ENCODE data around the gene TRPC6. TPM values are rescaled to one million over a fixed set of nuclear protein-coding genes. Genes with fewer than 3 reads are reported as not detected.

TRPC6 gene
- total RNA-seq, 1 experiment from 2014 or later = not detected

DNA sequence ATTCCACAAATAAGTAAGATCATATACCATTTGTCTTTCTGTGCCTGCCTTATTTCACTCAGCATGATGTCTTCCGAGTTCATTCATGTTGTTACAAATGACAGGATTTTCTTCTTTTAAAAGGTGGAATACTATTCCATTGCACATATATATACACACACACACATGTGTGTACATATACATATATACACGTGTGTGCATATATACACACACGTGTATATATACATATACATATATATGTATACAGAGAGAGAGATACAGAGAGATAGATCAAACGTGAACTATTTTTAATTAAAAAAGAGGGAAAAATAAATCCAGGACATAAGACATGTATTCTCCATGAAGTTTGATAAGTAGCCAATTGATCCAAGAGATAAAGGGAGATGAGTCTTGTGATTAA is 108.1 kb downstream of the TRPC6 start:
- TF ChIP-seq EZH2phosphoT487 (IDR thresholded peaks at IDR 0.05; ENCODE audit: borderline replicate concordance, low read length) = no peak
- TF ChIP-seq, protein P1, sequence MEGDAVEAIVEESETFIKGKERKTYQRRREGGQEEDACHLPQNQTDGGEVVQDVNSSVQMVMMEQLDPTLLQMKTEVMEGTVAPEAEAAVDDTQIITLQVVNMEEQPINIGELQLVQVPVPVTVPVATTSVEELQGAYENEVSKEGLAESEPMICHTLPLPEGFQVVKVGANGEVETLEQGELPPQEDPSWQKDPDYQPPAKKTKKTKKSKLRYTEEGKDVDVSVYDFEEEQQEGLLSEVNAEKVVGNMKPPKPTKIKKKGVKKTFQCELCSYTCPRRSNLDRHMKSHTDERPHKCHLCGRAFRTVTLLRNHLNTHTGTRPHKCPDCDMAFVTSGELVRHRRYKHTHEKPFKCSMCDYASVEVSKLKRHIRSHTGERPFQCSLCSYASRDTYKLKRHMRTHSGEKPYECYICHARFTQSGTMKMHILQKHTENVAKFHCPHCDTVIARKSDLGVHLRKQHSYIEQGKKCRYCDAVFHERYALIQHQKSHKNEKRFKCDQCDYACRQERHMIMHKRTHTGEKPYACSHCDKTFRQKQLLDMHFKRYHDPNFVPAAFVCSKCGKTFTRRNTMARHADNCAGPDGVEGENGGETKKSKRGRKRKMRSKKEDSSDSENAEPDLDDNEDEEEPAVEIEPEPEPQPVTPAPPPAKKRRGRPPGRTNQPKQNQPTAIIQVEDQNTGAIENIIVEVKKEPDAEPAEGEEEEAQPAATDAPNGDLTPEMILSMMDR (conservative IDR thresholded peaks at IDR 0.05; ENCODE audit: low read depth, low read length) = no peak
- no peak for TF ChIP-seq EZH2 (IDR thresholded peaks at IDR 0.05; ENCODE audit: low read length, unreplicated experiment)
- Histone ChIP-seq H3K36me3 (ENCODE audit: low read depth, low read length) (no peaks in the 10 kb centered on the region), H3F3A (ENCODE audit: low read length, unreplicated experiment) (no peaks in the 10 kb centered on the region), H3K4me1 (ENCODE audit: insufficient read depth, low read length) (no peaks in the 10 kb centered on the region), H3K4me2 (ENCODE audit: low read length) (no peak overlapping the region), H3K4me3 (ENCODE audit: low read length) (no peak overlapping the region), H3K27me3 (ENCODE audit: low read length) (no peaks in the 10 kb centered on the region), H3K27ac (ENCODE audit: low read length) (no peak overlapping the region), H3K9me3 (ENCODE audit: low read length) (no peaks in the 10 kb centered on the region), H3K79me2 (ENCODE audit: low read length) (no peaks in the 10 kb centered on the region), H2AFZ (ENCODE audit: low read length) (no peak overlapping the region), H3K9ac (ENCODE audit: low read length) (no peak overlapping the region), H4K20me1 (ENCODE audit: low read length) (no peaks in the 10 kb centered on the region), H3K9me2 (replicated peaks; ENCODE audit: low read length) (no peaks in the 10 kb centered on the region; the same call in 1 of the 2 replicates)
- no TSS peak for BruUV-seq (replicated peaks)
- ATAC-seq (no peak), DNase-seq (no peak)
- POLR2A ChIA-PET (ENCODE audit: unreplicated experiment) = no interaction called here
- intact Hi-C loops (cut with micrococcal nuclease) = loop anchor here (10.0 kb wide), 1 partner anchor 149 kb away; no protein-coding TSS in a partner anchor
- CTCF ChIA-PET = no interaction called here

DNA sequence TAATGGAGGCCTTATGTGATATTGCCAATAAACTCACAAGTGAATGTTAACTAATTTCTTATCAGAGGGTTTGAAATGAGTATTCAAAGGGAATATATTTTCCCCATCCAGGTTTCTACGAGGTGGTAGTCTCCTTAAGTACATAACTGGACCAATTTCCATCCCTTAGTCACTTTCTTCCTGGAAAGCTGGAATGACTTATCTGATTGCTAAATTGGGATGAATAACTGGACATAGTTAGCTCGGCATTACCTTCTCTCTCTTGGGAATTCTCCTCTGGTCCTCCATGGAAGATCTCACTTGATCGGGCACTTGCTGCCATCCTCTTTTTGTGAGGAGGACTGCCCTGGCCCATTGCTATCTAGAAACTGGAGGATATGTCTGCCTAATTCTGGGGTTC is 109.1 kb downstream of the TRPC6 start:
- no peaks in the 10 kb centered on the region for H3K27me3 ChIP-seq (ENCODE audit: low read length)
- no peaks in the 10 kb centered on the region for H4K20me1 ChIP-seq (ENCODE audit: low read length)
- H3K79me2 ChIP-seq (ENCODE audit: low read length) = no peaks in the 10 kb centered on the region
- H3K4me1 ChIP-seq (ENCODE audit: insufficient read depth, low read length) = no peaks in the 10 kb centered on the region
- intact Hi-C loops (cut with micrococcal nuclease) = loop anchor here (10.0 kb wide), 1 partner anchor 150 kb away; no protein-coding TSS in a partner anchor
- no peak for ATAC-seq
- no peak overlapping the region for H3K27ac ChIP-seq (ENCODE audit: low read length)
- no peak overlapping the region for H2AFZ ChIP-seq (ENCODE audit: low read length)
- CTCF ChIA-PET = no interaction called here
- no peaks in the 10 kb centered on the region for H3F3A ChIP-seq (ENCODE audit: low read length, unreplicated experiment)
- no peak overlapping the region for H3K4me3 ChIP-seq (ENCODE audit: low read length)
- H3K4me2 ChIP-seq (ENCODE audit: low read length) = no peak overlapping the region
- H3K9ac ChIP-seq (ENCODE audit: low read length) = no peak overlapping the region
- BruUV-seq (replicated peaks) = no TSS peak
- no peaks in the 10 kb centered on the region for H3K36me3 ChIP-seq (ENCODE audit: low read depth, low read length)
- H3K9me3 ChIP-seq (ENCODE audit: low read length) = no peaks in the 10 kb centered on the region
- no peak for DNase-seq
- no peaks in the 10 kb centered on the region; the same call in 1 of the 2 replicates for H3K9me2 ChIP-seq (replicated peaks; ENCODE audit: low read length)
- POLR2A ChIA-PET (ENCODE audit: unreplicated experiment) = no interaction called here
- TF ChIP-seq, protein P1 (conservative IDR thresholded peaks at IDR 0.05; ENCODE audit: low read depth, low read length) = no peak
- TF ChIP-seq EZH2phosphoT487 (IDR thresholded peaks at IDR 0.05; ENCODE audit: borderline replicate concordance, low read length) = no peak
- TF ChIP-seq EZH2 (IDR thresholded peaks at IDR 0.05; ENCODE audit: low read length, unreplicated experiment) = no peak

DNA sequence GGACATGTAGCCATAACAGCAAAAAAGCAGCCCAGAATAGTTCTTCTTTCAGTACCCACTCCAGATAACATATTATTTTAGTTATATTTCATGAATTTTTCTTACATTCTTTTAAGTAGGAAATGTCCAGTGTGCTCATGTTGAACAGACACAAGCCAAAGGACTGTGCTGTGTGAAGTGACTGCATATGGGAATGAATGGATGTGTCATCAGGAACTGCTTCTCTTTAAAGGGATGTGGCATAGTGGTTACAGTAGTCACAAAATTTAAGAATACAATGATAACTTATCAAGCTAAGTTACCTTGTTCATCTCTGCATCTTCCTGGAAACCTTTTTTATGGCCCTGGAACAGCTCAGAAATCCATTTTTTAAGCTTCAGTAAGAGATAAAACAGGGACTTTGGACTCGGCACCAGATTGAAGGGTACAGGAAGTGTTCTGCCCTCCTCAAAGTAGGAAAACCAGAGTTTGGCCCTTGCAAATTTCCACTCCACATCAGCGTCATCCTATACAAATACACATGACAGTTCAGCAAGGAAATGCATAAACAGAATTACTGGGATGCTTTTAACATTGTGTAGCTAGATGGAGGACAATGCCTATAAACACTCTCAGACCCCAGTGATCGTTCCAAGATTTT is 112.8 kb downstream of the TRPC6 start:
- H3K27ac ChIP-seq (ENCODE audit: low read length) = no peak overlapping the region
- POLR2A ChIA-PET (ENCODE audit: unreplicated experiment) = no interaction called here
- ATAC-seq = peak; percentile 88
- H3K4me1 ChIP-seq (ENCODE audit: insufficient read depth, low read length) = peaks cover 5% of the 10 kb centered on the region
- H3K9ac ChIP-seq (ENCODE audit: low read length) = no peak overlapping the region
- intact Hi-C loops (cut with micrococcal nuclease) = loop anchor here (10.0 kb wide), 1 partner anchor 154 kb away; no protein-coding TSS in a partner anchor
- DNase-seq = peak; percentile 45
- no peak overlapping the region for H3K4me3 ChIP-seq (ENCODE audit: low read length)
- BruUV-seq (replicated peaks) = no TSS peak
- H4K20me1 ChIP-seq (ENCODE audit: low read length) = no peaks in the 10 kb centered on the region
- H2AFZ ChIP-seq (ENCODE audit: low read length) = 0 out of 2 replicates have a peak overlapping the region, but pooled peaks have one; percentile 14
- no peaks in the 10 kb centered on the region for H3K9me3 ChIP-seq (ENCODE audit: low read length)
- H3K36me3 ChIP-seq (ENCODE audit: low read depth, low read length) = no peaks in the 10 kb centered on the region
- peak overlapping the region; percentile 5 for H3K4me2 ChIP-seq (ENCODE audit: low read length)
- no peak for TF ChIP-seq EZH2 (IDR thresholded peaks at IDR 0.05; ENCODE audit: low read length, unreplicated experiment)
- no peak for TF ChIP-seq EZH2phosphoT487 (IDR thresholded peaks at IDR 0.05; ENCODE audit: borderline replicate concordance, low read length)
- TF ChIP-seq, protein P1 (conservative IDR thresholded peaks at IDR 0.05; ENCODE audit: low read depth, low read length) = no peak
- H3F3A ChIP-seq (ENCODE audit: low read length, unreplicated experiment) = no peaks in the 10 kb centered on the region
- CTCF ChIA-PET = no interaction called here
- no peaks in the 10 kb centered on the region for H3K79me2 ChIP-seq (ENCODE audit: low read length)
- no peaks in the 10 kb centered on the region for H3K27me3 ChIP-seq (ENCODE audit: low read length)
- H3K9me2 ChIP-seq (replicated peaks; ENCODE audit: low read length) = no peaks in the 10 kb centered on the region; the same call in 1 of the 2 replicates

Measured in PC-3 (cell line).